ENCODE data around the gene GEMIN8.

DNA sequence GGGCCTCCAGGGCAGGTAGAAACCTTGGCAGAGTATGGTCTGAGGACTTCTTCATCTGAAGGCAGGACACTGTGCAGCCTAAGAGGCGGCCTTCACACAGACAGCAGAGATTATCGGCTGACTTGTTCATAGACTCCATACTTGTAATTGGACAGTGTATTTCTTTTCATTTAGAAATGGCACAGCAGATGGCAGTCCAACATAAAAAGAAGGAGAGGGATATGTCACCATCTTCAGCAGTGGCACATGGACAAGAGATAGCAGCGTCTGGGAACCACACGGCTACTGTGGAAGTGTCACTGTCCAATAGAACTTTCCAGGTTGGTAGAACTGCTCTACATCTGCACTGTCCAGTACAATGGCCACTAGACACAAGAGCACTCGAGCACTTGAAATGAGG is 21.7 kb upstream of the GEMIN8 start:
- TF ChIP-seq, protein P1, sequence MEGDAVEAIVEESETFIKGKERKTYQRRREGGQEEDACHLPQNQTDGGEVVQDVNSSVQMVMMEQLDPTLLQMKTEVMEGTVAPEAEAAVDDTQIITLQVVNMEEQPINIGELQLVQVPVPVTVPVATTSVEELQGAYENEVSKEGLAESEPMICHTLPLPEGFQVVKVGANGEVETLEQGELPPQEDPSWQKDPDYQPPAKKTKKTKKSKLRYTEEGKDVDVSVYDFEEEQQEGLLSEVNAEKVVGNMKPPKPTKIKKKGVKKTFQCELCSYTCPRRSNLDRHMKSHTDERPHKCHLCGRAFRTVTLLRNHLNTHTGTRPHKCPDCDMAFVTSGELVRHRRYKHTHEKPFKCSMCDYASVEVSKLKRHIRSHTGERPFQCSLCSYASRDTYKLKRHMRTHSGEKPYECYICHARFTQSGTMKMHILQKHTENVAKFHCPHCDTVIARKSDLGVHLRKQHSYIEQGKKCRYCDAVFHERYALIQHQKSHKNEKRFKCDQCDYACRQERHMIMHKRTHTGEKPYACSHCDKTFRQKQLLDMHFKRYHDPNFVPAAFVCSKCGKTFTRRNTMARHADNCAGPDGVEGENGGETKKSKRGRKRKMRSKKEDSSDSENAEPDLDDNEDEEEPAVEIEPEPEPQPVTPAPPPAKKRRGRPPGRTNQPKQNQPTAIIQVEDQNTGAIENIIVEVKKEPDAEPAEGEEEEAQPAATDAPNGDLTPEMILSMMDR (IDR thresholded peaks at IDR 0.05; ENCODE audit: borderline replicate concordance, extremely low read depth, low read length, poor library complexity, severe bottlenecking) = no peak
- no peak for TF ChIP-seq EZH2 (IDR thresholded peaks at IDR 0.05; ENCODE audit: borderline replicate concordance, low read depth, low read length, severe bottlenecking)
